ENCODE results near the gene RNF32.

The RNF32 gene

GRCh38 chr7:156640257-156640948, at the start of gene RNF32:
RNF32 (plus strand) TSS chr7:156640774; CDS start chr7:156643878, 3,104 bp downstream.
- DNase-seq (ENCODE audit: low spot score): peak; percentile 97

DNA sequence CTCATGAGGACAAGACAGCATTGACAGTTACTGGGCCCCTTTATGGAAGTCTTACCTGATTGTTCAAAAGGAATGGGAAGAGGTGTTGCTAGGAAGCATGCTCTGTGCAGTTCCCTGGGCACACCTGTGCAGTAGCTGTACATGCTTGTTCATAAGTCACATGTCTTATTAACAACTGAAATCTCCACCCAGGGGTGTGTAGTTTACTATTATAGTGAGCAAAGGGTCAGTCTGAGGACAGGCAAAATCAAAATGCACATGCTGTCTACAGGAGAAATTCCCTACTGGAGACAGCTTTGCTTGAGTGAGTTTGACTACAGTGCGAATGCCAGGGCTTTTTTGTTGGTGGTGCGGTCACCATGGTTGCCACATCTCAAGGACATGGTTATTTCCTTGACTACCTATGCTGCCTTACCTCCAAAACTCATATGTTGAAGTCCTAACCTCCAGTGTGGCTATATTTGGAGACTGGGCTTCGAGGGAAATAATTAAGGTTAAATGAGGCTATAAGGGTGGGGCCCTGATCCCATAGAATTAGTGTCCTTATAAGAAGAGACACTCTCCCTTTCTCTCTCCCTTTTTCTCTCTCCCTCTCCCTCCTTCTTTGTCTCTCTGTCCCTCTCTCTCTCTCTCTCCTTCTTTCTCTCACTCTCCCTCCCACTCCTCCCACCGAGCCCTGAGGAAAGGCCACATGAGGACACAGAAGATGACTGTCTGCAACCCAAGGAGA, 48.3 kb upstream of the RNF32 start:
- DNase-seq (ENCODE audit: low spot score): no peak

DNA sequence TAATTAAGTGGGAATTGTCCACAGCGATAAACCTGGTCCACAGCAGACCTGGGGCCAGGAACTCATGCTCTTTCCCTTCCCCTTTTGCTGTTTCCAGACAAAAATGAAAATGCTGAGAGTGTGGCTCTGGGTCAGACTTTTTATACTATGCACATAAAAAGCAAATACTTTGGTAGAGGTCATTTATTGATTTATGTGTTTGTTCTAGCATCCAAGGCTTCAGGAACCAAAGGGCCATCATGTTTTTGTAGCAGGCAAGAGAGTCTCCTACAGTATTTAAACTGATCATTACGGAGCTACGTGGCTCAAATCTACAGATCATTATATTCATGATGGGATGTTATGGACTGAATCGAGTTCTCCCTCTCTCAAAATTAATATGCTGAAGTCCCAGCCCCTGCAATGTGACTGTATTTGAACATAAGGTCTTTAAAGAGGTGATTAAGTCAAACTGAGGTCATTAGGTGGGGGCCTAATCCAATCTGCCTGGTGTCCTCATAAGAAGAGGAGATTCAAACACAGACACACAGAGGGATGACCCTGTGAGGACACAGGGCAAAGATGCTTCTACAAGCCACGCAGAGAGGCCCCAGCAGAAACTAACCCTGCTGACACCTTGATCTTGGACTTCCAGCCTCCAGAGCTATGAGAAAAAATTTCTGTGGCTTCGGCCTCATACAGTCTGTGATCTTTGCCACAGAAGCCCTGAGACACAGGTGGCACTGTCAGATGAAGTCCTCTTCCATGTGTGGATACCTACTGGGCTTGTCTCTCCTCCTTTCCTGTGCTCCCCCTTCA, 46.1 kb upstream of the RNF32 start:
- DNase-seq (ENCODE audit: low spot score): no peak

- no peak for DNase-seq (ENCODE audit: low spot score)
Measured at GRCh38 chr7:156600496-156600895, 40.1 kb upstream of the RNF32 start.

DNA sequence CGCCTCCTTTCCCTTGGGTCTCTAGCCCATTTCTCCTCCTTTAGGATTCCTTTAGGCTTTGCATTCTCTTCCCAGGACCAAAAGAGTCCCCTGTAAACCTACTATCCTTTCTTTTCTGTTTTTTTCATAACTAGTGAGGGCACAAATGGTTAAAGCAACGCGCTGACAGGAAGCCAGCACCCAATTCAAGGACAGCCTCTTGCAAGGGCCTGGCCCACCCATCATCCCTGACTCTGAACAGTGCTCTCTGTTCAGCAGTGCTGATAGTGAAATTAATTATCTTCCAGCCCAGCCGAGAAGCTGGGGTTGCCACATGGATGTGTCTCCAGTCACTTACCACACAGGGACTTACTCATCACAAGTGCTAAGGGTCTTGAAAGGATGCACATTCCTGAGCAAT, 38.3 kb upstream of the RNF32 start:
- DNase-seq (ENCODE audit: low spot score): no peak

DNA sequence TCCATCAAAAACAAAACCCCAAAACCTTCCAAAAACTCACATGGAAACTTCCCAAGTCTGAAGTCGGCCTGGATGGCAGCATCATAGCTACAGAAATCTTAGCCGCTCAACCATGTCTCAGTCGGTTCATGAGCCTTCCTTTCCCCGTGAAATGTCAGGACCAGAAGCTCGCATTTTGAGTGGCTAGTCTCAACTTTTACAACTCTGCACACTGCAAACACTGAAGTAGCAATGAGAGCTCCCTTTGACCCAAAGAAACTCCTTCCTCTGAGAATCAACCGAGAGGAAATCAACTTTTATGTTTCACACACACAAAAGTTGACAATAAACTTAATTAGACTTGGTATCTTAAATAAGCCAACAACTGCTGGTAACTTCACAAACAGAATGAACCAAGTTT, 37.6 kb upstream of the RNF32 start:
- no peak for DNase-seq (ENCODE audit: low spot score)

- DNase-seq (ENCODE audit: low spot score): no peak
Measured at GRCh38 chr7:156603629-156604028, 36.9 kb upstream of the RNF32 start.

- DNase-seq (ENCODE audit: low spot score): no peak
Measured at GRCh38 chr7:156604311-156604710, 36.3 kb upstream of the RNF32 start.

DNA sequence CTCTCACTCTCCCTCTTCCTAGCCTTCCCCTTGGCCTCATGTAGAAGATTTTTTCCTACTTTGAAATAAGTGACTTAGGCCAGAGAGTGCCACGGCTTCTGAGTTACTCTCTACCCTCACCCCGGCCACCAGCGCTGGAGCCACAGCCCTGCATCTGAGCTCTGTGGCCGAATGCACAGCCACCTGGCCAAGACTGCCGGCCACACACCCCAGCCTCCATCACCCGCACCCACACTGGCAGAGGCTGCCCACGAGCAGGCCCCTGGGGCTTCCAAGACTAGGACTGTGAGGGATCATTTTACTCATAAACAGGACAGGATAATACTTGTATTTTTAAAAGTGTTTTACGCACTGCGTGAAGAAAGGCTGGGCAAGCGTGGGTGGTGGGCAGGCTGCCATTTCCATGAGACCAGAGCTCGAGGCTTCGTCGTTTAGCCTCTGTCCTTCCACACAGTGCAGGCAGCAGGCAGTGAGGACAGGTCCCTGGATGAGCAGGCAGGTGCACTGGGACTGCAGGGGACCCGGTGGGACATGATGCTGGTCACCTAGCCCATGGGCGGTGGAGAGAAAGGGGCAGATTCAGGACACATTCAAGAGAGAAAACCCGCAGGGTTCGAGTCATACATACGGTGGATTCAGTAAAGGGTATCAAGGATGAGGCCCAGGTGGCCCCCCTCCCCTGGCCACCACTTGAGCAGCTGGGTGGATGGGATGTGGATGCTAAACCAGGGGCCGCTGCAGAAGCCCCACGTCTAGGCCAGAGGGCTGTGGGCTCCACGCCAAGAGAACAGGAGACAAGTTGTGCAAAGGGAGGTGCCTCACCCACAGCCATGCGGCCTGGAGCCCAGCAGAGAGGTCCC, 35.5 kb upstream of the RNF32 start:
- no peak for DNase-seq (ENCODE audit: low spot score)

DNA sequence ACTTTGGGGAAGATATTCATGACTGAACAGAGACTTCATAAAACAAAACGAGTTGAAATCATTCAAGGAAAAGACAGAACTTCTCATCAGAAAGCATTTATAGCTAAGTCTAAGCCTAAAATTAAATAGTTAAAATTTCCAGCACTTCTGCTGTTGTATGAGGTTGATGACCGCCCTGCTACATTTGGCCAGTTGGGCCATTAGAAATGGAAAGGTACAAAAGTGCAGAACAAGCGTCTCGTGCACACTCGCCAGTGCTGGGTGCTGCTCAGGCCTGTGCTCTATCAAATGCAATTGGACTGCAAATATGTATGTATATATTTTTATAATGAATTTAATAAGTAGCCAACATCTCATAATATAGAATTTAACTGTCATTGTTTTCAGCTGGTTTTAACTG, 34.4 kb upstream of the RNF32 start:
- DNase-seq (ENCODE audit: low spot score): no peak

GRCh38 chr7:156606691-156607331, 33.8 kb upstream of the RNF32 start:
- no peak for DNase-seq (ENCODE audit: low spot score)

- DNase-seq (ENCODE audit: low spot score): no peak
Measured at GRCh38 chr7:156607332-156608172, 33.0 kb upstream of the RNF32 start.

DNA sequence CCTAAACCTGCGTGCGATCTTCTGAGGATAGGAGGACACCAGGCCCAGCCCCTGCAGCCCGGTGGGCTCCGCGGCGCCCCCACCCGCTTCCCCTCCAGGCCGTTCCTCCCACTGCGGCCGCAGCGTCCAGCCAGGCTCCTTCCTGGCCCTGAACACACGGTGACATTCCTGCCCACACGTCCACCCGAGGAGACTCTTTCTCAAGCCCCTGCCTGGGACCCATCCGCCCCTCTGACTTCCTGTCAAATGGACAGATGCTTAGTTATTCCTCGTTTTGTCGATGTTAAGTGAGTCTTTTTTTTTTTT, 32.4 kb upstream of the RNF32 start:
- DNase-seq (ENCODE audit: low spot score): no peak

DNA sequence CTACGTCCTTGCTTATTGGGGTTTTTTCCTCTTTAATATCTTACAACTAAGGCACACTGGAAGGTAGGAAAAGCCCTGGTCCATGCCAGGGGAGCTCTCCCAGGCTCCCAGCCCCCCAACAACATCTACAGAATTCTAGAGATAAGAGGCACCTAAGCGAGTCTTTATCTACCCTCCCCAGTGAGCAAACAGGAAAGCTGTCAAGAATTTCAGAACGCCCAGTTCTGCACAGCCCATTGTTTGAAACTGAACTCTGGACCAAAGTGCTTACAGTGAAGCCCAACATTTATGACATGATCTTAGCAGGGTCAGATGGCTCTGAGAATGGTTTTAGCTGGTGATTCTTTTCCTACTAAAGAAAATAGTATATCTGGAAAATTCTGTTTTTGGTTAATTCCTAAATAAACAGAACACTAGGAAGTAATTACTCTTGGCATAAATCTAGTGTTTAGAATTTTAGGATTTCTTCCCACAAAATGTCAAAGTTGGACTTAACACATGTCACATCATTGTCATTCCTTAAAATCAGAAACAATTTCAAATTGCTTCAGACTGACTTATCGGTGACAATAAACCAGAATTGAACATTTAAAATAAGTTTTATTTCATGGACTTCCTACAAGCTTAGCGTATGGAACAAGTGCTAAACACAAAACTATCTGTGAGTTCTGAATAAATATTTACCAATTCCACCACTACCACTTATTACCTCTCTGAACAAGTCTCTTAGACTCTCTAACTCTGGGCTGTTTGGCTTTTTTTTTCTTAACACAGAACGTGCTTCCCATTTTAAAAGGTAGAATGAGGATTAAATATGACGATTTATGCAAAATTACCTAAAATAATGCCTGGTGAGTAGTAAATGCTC, 31.3 kb upstream of the RNF32 start:
- no peak for DNase-seq (ENCODE audit: low spot score)

DNA sequence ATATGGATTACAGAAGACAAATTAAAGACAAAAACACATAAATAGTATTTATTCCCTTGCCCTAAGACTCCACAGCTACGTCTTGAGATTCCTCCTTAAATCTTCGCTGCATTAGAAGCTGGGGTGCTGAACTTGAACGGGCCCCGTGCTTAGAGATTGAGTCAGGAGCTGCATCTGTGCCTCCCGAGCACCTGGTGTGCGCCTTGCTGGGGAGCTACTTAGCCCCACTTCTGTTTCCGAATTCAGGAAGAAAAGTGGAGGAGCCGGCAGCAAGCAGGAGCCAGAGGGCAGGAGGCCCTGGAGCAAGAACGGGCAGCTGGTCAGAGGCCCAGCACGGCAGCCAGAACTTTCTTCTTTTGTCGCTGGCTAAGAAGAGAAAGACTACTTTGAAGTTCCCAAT, 30.4 kb upstream of the RNF32 start:
- DNase-seq (ENCODE audit: low spot score): no peak

DNA sequence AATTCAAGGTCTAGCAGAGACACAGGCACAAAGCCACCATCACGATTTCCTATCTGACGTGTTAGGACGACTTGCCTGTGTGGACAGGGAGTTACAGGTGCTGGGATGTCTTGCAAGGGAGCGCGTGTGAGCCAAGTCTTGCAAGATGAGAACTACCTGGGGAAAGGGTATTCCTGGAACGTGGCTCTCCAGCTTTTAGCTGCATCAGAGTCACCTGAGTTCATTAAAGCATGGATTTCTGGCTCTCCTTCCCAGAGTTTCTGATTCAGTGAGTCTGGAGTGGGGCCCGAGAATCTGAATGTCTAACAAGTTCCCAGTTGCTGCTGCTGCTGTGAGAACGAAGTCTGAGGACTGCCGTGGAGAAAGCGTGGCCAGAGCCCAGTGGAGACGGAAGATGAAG, 30.0 kb upstream of the RNF32 start:
- DNase-seq (ENCODE audit: low spot score): no peak

DNA sequence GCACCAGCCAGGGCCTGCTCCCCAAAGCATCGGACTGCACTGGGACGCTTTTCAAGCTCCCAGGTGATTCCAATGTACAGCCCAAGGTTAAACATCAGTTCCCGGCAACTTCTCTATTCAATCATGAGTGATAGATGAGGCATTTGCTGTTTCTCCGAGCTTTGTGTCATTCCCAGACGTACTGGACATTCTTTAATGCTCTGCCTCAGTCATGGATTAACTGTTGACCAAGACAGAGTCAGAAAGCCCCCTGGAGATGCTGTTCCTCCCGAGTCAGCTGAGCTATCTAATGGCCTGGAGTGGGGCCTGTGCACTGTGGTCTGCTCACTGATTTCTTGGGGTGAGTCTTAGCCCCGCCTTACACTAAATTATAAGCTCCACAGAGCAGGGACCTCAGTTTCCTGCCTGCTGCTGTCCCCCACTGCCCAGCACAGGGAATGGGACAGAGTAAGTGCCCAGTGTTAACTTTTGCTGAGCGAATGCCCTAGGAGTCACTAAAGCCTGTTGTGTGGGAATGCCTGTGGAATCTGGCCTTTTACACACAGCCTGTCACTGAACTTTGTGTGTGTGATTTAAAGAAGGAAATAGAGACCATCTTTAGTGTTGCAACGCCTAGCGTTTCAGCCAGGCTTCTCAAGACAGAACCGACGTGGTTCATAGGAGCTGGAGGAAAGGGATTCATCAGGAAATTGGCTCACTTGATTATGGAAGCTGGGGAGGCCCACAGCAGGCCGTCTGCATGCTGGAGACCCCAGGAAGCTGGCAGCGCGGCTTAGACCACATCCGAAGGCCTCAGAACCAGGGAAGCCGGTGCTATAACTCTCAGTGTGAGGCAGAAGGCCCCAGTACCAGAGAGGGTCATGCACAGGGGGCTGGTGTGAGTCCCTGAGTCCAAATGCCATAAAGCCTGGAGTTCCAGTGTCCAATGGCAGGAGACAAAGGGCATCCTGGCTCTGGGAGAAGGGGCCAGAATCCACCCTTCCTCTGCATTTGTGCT, 29.3 kb upstream of the RNF32 start:
- no peak for DNase-seq (ENCODE audit: low spot score)

DNA sequence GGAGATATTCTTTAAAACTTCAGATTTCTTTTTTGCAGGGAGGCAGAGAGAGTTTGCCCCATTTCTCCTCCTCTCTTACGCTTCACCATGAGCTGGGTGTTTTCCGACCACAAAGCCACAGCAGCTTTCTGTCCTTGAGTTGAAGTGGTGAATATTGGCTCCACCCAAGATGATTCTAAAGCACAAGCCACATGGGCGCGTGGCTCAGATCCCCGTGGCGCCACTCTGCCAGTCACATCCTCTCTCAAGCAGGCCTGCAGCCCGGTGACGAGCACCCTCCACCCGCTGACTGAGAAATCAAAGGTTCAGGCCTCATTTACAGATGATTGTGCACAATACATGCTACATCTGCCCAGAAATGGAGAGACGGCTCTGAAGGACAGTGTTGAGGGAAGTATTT, 27.6 kb upstream of the RNF32 start:
- DNase-seq (ENCODE audit: low spot score): peak; percentile 77

All from CD4-positive, alpha-beta T cell treated with Interleukin-15 for 4 hours (primary cell).